HL-60 (cell line): Measurements from ENCODE around the gene DIP2C.

ENCODE experiments used
- GABPA ChIP-seq: IDR thresholded peaks from 2 replicates; pipeline ENCODE4 v1.6.1; 2012; ENCODE audit warnings: low read depth
- POLR2AphosphoS5 ChIP-seq: IDR thresholded peaks from 2 replicates; pipeline ENCODE4 v1.6.1; 2012; ENCODE audit warnings: low read depth
- TF ChIP-seq, protein P1 (sequence below): IDR thresholded peaks from one replicate; pipeline ENCODE4 v1.5.1; 2011; ENCODE audit warnings: low read length, control low read depth, inconsistent platforms; ENCODE audit not compliant: insufficient read depth
- TF ChIP-seq, protein P2 (sequence below): IDR thresholded peaks from 2 replicates; pipeline ENCODE4 v1.6.1; 2012; ENCODE audit warnings: low read depth; ENCODE audit not compliant: insufficient replicate concordance

DNA sequence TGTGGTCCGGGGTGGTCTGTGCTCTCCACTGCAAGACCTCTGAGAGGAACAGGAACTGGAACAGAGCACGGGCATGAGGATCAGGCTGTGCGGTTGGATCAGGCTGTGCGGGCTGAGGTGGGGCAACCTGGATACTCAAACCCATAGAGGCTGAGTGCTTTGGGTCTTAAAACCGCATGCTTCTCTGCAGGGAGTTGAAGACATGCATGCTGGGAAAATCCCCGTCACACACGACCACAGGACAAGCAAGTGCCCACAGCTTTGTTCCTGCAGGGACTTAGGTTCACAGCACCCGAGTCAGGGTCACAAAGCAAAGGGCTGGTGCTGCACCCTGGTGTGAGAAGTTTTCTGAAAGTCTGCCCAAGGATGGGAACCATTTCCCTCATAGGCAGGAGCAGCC, 333.0 kb downstream of the DIP2C start:
- TF ChIP-seq, protein P1, sequence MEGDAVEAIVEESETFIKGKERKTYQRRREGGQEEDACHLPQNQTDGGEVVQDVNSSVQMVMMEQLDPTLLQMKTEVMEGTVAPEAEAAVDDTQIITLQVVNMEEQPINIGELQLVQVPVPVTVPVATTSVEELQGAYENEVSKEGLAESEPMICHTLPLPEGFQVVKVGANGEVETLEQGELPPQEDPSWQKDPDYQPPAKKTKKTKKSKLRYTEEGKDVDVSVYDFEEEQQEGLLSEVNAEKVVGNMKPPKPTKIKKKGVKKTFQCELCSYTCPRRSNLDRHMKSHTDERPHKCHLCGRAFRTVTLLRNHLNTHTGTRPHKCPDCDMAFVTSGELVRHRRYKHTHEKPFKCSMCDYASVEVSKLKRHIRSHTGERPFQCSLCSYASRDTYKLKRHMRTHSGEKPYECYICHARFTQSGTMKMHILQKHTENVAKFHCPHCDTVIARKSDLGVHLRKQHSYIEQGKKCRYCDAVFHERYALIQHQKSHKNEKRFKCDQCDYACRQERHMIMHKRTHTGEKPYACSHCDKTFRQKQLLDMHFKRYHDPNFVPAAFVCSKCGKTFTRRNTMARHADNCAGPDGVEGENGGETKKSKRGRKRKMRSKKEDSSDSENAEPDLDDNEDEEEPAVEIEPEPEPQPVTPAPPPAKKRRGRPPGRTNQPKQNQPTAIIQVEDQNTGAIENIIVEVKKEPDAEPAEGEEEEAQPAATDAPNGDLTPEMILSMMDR, result no peak
- TF ChIP-seq GABPA (no peak), POLR2AphosphoS5 (no peak)
- TF ChIP-seq, protein P2, sequence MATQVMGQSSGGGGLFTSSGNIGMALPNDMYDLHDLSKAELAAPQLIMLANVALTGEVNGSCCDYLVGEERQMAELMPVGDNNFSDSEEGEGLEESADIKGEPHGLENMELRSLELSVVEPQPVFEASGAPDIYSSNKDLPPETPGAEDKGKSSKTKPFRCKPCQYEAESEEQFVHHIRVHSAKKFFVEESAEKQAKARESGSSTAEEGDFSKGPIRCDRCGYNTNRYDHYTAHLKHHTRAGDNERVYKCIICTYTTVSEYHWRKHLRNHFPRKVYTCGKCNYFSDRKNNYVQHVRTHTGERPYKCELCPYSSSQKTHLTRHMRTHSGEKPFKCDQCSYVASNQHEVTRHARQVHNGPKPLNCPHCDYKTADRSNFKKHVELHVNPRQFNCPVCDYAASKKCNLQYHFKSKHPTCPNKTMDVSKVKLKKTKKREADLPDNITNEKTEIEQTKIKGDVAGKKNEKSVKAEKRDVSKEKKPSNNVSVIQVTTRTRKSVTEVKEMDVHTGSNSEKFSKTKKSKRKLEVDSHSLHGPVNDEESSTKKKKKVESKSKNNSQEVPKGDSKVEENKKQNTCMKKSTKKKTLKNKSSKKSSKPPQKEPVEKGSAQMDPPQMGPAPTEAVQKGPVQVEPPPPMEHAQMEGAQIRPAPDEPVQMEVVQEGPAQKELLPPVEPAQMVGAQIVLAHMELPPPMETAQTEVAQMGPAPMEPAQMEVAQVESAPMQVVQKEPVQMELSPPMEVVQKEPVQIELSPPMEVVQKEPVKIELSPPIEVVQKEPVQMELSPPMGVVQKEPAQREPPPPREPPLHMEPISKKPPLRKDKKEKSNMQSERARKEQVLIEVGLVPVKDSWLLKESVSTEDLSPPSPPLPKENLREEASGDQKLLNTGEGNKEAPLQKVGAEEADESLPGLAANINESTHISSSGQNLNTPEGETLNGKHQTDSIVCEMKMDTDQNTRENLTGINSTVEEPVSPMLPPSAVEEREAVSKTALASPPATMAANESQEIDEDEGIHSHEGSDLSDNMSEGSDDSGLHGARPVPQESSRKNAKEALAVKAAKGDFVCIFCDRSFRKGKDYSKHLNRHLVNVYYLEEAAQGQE, result no peak
